ENCODE results near the gene ZDHHC11B. TPM values are rescaled to one million over a fixed set of nuclear protein-coding genes. Genes with fewer than 3 reads are reported as not detected.
"Not testable (repeated sequence)": the region's sequence is repeated elsewhere in the genome, so short reads cannot be mapped to it uniquely, and the experiment has no call there.

ZDHHC11B gene
- total RNA-seq, 6 experiments from 2014 or later = 0.17 to 0.19 TPM; not detected in 4

DNA sequence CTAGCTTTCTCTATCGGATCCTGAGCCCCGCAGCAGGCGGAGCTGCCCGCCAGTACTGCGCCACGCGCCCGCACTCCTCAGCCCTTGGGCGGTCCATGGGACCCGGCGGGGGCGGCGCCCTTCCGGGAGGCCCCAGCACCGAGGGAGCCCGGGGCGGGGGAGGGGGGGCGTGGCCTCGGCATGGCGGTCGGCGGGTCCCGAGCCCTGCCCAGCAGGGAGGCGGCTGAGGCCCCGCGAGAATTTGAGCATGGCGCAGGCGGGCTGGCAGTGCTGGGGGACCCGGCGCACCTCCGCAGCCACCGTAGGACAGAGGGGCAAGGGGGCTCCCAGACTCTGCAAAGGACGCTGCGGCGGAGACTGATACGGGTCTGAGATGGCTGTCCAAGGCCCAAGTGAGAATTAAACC is 6.8 kb downstream of the ZDHHC11B start:
- Mint-ChIP-seq H3K27me3 (ENCODE audit: insufficient read depth) (peaks cover 15% of the 10 kb centered on the region), H3K9me3 (peaks cover 3% of the 10 kb centered on the region; the same call in 1 of the 2 replicates), H3K4me1 (ENCODE audit: low read depth) (no peaks in the 10 kb centered on the region), H3K4me3 (no peak overlapping the region), H3K27ac (no peak overlapping the region), H3K36me3 (ENCODE audit: low read depth) (no peaks in the 10 kb centered on the region)
- no peak for DNase-seq
- TF ChIP-seq, protein P1, sequence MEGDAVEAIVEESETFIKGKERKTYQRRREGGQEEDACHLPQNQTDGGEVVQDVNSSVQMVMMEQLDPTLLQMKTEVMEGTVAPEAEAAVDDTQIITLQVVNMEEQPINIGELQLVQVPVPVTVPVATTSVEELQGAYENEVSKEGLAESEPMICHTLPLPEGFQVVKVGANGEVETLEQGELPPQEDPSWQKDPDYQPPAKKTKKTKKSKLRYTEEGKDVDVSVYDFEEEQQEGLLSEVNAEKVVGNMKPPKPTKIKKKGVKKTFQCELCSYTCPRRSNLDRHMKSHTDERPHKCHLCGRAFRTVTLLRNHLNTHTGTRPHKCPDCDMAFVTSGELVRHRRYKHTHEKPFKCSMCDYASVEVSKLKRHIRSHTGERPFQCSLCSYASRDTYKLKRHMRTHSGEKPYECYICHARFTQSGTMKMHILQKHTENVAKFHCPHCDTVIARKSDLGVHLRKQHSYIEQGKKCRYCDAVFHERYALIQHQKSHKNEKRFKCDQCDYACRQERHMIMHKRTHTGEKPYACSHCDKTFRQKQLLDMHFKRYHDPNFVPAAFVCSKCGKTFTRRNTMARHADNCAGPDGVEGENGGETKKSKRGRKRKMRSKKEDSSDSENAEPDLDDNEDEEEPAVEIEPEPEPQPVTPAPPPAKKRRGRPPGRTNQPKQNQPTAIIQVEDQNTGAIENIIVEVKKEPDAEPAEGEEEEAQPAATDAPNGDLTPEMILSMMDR (IDR thresholded peaks at IDR 0.05) = no peak

DNA sequence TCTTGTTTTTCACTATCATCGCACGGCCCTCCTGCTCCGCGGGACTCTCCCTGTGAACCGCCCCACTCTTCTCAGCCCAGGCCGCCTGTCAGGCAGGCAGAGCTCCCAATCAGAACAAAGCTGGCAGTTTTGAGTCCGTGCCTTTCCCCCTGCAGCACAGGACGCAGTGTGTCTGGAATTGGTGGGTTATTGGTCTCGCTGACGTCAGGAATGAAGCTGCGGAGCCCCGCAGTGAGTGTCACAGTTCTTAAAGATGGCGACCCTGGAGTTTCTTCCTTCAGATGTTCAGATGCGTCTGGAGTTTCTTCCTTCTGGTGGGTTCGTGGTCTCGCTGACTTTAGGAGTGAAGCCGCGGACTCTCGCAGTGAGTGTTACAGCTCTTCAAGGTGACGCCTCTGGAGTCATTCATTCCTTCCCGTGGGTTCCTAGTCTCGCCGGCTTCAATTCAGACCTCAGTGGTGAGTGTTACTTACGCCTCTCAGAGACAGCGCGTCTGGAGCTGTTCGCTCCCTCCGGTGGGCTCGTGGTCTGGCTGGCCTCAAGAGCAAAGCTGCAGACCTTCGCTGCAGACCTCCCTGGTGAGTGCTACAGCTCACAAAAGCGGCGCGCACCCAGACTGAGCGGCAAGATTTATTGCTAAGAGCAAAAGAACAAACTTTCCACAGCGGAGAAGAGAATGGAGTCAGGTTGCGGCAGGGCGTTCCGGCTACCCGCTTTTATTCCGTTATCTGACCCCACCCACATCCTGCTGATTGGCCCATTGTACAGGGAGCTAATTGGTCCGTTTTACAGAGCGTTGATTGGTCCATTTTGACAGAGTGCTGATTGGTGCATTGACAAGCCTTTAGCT is 7.4 kb downstream of the ZDHHC11B start:
- Mint-ChIP-seq H3K4me1 (ENCODE audit: low read depth) (no peaks in the 10 kb centered on the region), H3K4me3 (no peak overlapping the region), H3K36me3 (ENCODE audit: low read depth) (no peaks in the 10 kb centered on the region), H3K27me3 (ENCODE audit: insufficient read depth) (peaks cover 16% of the 10 kb centered on the region), H3K9me3 (peaks cover 3% of the 10 kb centered on the region; the same call in 1 of the 2 replicates), H3K27ac (no peak overlapping the region)
- DNase-seq = no peak
- TF ChIP-seq, protein P1 (IDR thresholded peaks at IDR 0.05) = no peak

GRCh38 chr5:775961-776861 is 8.3 kb downstream of the ZDHHC11B start:
- H3K4me1 Mint-ChIP-seq (ENCODE audit: low read depth) = no peaks in the 10 kb centered on the region
- H3K4me3 Mint-ChIP-seq = no peak overlapping the region
- peaks cover 3% of the 10 kb centered on the region; the same call in 1 of the 2 replicates for H3K9me3 Mint-ChIP-seq
- TF ChIP-seq, protein P1 (IDR thresholded peaks at IDR 0.05) = no peak
- no peaks in the 10 kb centered on the region for H3K36me3 Mint-ChIP-seq (ENCODE audit: low read depth)
- DNase-seq = no peak
- no peak overlapping the region for H3K27ac Mint-ChIP-seq
- peaks cover 16% of the 10 kb centered on the region for H3K27me3 Mint-ChIP-seq (ENCODE audit: insufficient read depth)

DNA sequence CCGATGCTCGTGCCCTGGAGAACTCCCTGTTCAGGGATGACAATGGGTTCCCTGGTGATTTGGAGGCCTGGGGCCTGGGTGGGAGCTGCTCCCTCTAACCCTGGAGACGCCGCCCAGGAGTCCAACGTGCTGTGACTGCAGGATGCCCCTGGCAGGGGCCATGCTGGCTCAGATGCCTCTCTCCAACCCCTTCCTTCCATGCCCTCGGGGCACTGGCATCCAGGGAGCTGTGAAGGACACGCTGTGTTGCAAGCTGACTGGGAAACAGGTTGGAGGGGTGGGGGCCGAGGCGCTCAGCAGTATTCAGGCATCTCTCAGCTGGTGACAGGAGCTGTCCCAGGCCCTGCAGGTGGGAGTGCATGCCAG is 9.0 kb downstream of the ZDHHC11B start:
- H3K27me3 Mint-ChIP-seq (ENCODE audit: insufficient read depth) = peaks cover 20% of the 10 kb centered on the region
- H3K4me3 Mint-ChIP-seq; H3K27ac Mint-ChIP-seq; H3K36me3 Mint-ChIP-seq (ENCODE audit: low read depth); DNase-seq; H3K9me3 Mint-ChIP-seq; H3K4me1 Mint-ChIP-seq (ENCODE audit: low read depth): not testable (repeated sequence)

DNA sequence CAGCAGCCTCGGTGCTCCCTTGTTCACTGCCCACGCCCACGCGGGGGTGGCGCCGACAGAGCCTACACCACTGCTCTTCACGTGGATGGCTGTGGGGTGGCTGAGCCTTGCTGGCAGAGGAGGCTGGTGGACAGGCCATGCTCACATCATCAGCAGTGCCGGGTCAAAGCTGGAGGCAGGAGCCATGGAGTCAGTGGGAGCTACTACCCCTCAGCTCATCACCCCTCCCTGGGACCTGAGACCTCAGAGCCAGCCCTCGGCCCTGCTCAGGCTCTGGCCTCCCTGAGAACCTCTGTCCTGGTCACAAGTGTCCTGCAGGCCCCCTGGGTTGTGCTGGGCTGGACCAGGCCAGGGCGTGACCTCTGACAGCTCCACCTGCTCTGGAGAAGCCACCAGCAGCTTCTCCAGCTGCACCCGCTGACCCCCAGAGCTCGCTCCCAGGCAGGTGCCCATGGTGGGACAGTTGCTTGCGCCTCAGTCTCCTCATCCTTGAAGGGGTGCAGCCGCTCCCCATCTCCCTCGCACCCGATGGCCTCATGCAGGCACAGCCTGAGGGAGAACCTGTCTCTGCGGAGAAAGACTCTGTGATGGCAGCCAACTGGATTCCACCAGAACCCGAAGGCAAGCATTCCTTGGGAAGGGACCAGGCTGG is 9.5 kb downstream of the ZDHHC11B start:
- not testable (repeated sequence) for H3K27ac Mint-ChIP-seq; H3K4me3 Mint-ChIP-seq; H3K4me1 Mint-ChIP-seq (ENCODE audit: low read depth); H3K36me3 Mint-ChIP-seq (ENCODE audit: low read depth); DNase-seq; H3K9me3 Mint-ChIP-seq
- peaks cover 20% of the 10 kb centered on the region for H3K27me3 Mint-ChIP-seq (ENCODE audit: insufficient read depth)

- H3K36me3 Mint-ChIP-seq (ENCODE audit: low read depth); H3K4me3 Mint-ChIP-seq; DNase-seq; H3K27ac Mint-ChIP-seq; H3K4me1 Mint-ChIP-seq (ENCODE audit: low read depth); H3K9me3 Mint-ChIP-seq: not testable (repeated sequence)
- H3K27me3 Mint-ChIP-seq (ENCODE audit: insufficient read depth) = peaks cover 25% of the 10 kb centered on the region
These were observed 10.2 kb downstream of the ZDHHC11B start for GRCh38 chr5:774304-774703.

Data from HFFc6 (cell line).